Measurements from ENCODE around the gene GSTM3.

GRCh38 chr1:109762039-109762585, 21.3 kb upstream of the GSTM3 start:
- TF ChIP-seq, protein P1, sequence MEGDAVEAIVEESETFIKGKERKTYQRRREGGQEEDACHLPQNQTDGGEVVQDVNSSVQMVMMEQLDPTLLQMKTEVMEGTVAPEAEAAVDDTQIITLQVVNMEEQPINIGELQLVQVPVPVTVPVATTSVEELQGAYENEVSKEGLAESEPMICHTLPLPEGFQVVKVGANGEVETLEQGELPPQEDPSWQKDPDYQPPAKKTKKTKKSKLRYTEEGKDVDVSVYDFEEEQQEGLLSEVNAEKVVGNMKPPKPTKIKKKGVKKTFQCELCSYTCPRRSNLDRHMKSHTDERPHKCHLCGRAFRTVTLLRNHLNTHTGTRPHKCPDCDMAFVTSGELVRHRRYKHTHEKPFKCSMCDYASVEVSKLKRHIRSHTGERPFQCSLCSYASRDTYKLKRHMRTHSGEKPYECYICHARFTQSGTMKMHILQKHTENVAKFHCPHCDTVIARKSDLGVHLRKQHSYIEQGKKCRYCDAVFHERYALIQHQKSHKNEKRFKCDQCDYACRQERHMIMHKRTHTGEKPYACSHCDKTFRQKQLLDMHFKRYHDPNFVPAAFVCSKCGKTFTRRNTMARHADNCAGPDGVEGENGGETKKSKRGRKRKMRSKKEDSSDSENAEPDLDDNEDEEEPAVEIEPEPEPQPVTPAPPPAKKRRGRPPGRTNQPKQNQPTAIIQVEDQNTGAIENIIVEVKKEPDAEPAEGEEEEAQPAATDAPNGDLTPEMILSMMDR (IDR thresholded peaks at IDR 0.05; ENCODE audit: insufficient read depth, low read depth, low read length): no peak
- no peak for TF ChIP-seq EZH2 (IDR thresholded peaks at IDR 0.05; ENCODE audit: insufficient read depth, low read length)

Measured in astrocyte (in vitro differentiated cells and primary cell).